H9 (cell line): ENCODE results near the gene NCDN. TPM values are rescaled to one million over a fixed set of nuclear protein-coding genes. Genes with fewer than 3 reads are reported as not detected.

Experiments used
- DNase-seq: peaks from one replicate; pipeline ENCODE4 v3.0.0-alpha.2; 2017
- H2AFZ ChIP-seq: one replicate; pipeline ENCODE4 v1.6.1; 2013; ENCODE audit warnings: mild to moderate bottlenecking, low read length, control low read depth, moderate library complexity
- H2AK5ac ChIP-seq: 2 replicates; pipeline ENCODE4 v1.6.1; 2013; ENCODE audit warnings: low read length, control low read depth, mixed read lengths; ENCODE audit not compliant: insufficient read length
- H2BK120ac ChIP-seq: one replicate; pipeline ENCODE4 v1.6.1; 2013; ENCODE audit warnings: low read depth, mild to moderate bottlenecking, low read length, control low read depth, inconsistent platforms; ENCODE audit not compliant: poor library complexity, severe bottlenecking
- H2BK12ac ChIP-seq: 2 replicates; pipeline ENCODE4 v1.6.1; 2013; ENCODE audit warnings: low read length, control low read depth, mixed read lengths, low read depth; ENCODE audit not compliant: insufficient read length
- H2BK15ac ChIP-seq: 2 replicates; pipeline ENCODE4 v1.6.1; 2013; ENCODE audit warnings: low read depth, low read length, control low read depth
- H2BK20ac ChIP-seq: one replicate; pipeline ENCODE4 v1.6.1; 2013; ENCODE audit warnings: low read depth, mild to moderate bottlenecking, low read length, control low read depth, inconsistent platforms; ENCODE audit not compliant: poor library complexity, severe bottlenecking
- H2BK5ac ChIP-seq: 2 replicates; pipeline ENCODE4 v1.6.1; 2013; ENCODE audit warnings: low read length, control low read depth, mixed read lengths; ENCODE audit not compliant: insufficient read length
- H3K14ac ChIP-seq: 2 replicates; pipeline ENCODE4 v1.6.1; 2013; ENCODE audit warnings: low read length, control low read depth; ENCODE audit not compliant: insufficient read depth
- H3K18ac ChIP-seq: 2 replicates; pipeline ENCODE4 v1.6.1; 2013; ENCODE audit warnings: low read depth, mild to moderate bottlenecking, mixed read lengths, low read length, control low read depth; ENCODE audit not compliant: insufficient read length
- H3K23ac ChIP-seq: 2 replicates; pipeline ENCODE4 v1.6.1; 2013; ENCODE audit warnings: low read length, control low read depth, mixed read lengths, low read depth; ENCODE audit not compliant: insufficient read length
- H3K23me2 ChIP-seq: 2 replicates; pipeline ENCODE4 v1.6.1; 2013; ENCODE audit warnings: low read depth, mild to moderate bottlenecking, mixed read lengths, low read length, control low read depth; ENCODE audit not compliant: insufficient read length, poor library complexity, severe bottlenecking
- H3K27ac ChIP-seq: 2 replicates; pipeline ENCODE4 v1.5.1; 2013; ENCODE audit warnings: low read length, control low read depth, mixed read lengths, low read depth; ENCODE audit not compliant: insufficient read length
- H3K27me3 ChIP-seq: 2 replicates; pipeline ENCODE4 v1.6.1; 2013; ENCODE audit warnings: low read length, control low read depth, inconsistent platforms; ENCODE audit not compliant: insufficient read depth
- H3K4ac ChIP-seq: 2 replicates; pipeline ENCODE4 v1.6.1; 2013; ENCODE audit warnings: low read depth, mild to moderate bottlenecking, control low read depth, inconsistent platforms, low read length, moderate library complexity
- H3K4me1 ChIP-seq: 2 replicates; pipeline ENCODE4 v1.6.1; 2013; ENCODE audit warnings: low read length, control low read depth, inconsistent platforms; ENCODE audit not compliant: insufficient read depth
- H3K4me2 ChIP-seq: 2 replicates; pipeline ENCODE4 v1.6.1; 2013; ENCODE audit warnings: low read length, control low read depth, mixed read lengths; ENCODE audit not compliant: insufficient read length, insufficient read depth
- H3K56ac ChIP-seq: 2 replicates; pipeline ENCODE4 v1.6.1; 2013; ENCODE audit warnings: low read depth, mild to moderate bottlenecking, mixed read lengths, low read length, control low read depth; ENCODE audit not compliant: insufficient read length
- H3K79me1 ChIP-seq: 2 replicates; pipeline ENCODE4 v1.6.1; 2013; ENCODE audit warnings: low read depth, mild to moderate bottlenecking, moderate library complexity, low read length, control low read depth, inconsistent platforms; ENCODE audit not compliant: insufficient read depth, poor library complexity, severe bottlenecking
- H3K79me2 ChIP-seq: 2 replicates; pipeline ENCODE4 v1.6.1; 2013; ENCODE audit warnings: low read length, control low read depth, inconsistent platforms; ENCODE audit not compliant: insufficient read depth
- H3K9ac ChIP-seq: 2 replicates; pipeline ENCODE4 v1.6.1; 2013; ENCODE audit warnings: low read length, control low read depth, mixed read lengths; ENCODE audit not compliant: insufficient read length; ENCODE audit errors: extremely low read depth
- H3K9me3 ChIP-seq: one replicate; pipeline ENCODE4 v1.6.1; 2013; ENCODE audit warnings: low read depth, low read length, inconsistent platforms; ENCODE audit not compliant: control insufficient read depth
- H3T11ph ChIP-seq: one replicate; pipeline ENCODE4 v1.6.1; 2013; ENCODE audit warnings: mild to moderate bottlenecking, low read length, control low read depth, inconsistent platforms
- H4K20me1 ChIP-seq: one replicate; pipeline ENCODE4 v1.6.1; 2013; ENCODE audit not compliant: control insufficient read depth, insufficient read length, insufficient read depth
- H4K5ac ChIP-seq: 2 replicates; pipeline ENCODE4 v1.6.1; 2013; ENCODE audit warnings: low read depth, mild to moderate bottlenecking, mixed read lengths, low read length, control low read depth; ENCODE audit not compliant: insufficient read length
- H4K8ac ChIP-seq: replicated peaks from 2 replicates; pipeline ENCODE4 v1.6.1; 2013; ENCODE audit warnings: low read length, control low read depth, mixed read lengths, low read depth; ENCODE audit not compliant: insufficient read length
- H4K91ac ChIP-seq: 2 replicates; pipeline ENCODE4 v1.6.1; 2013; ENCODE audit warnings: low read depth, mild to moderate bottlenecking, moderate library complexity, mixed read lengths, low read length, control low read depth; ENCODE audit not compliant: insufficient read length
- H3K27ac Mint-ChIP-seq, 3 experiments: 2 replicates in 2 of 3; 3 replicates in 1 of 3; pipeline ENCODE4 v1.8.0; 2020 to 2021; ENCODE audit warnings: mixed read lengths in 3 of 3, mild to moderate bottlenecking in 1 of 3, moderate library complexity in 1 of 3
- H3K27me3 Mint-ChIP-seq: 2 replicates; pipeline ENCODE4 v1.8.0; 2021; ENCODE audit warnings: low read depth, mild to moderate bottlenecking, moderate library complexity, mixed read lengths
- H3K36me3 Mint-ChIP-seq, 3 experiments: 2 replicates in 2 of 3; 3 replicates in 1 of 3; pipeline ENCODE4 v1.8.0; 2020 to 2021; ENCODE audit warnings: low read depth in 3 of 3, mixed read lengths in 3 of 3; ENCODE audit not compliant: insufficient read depth in 1 of 3
- H3K4me1 Mint-ChIP-seq, 2 experiments: 2 replicates each; pipeline ENCODE4 v1.8.0; 2020; ENCODE audit warnings: mixed read lengths in 2 of 2
- H3K4me3 Mint-ChIP-seq, 2 experiments: 2 replicates in 1 of 2; 3 replicates in 1 of 2; pipeline ENCODE4 v1.8.0; 2020 to 2021; ENCODE audit warnings: mild to moderate bottlenecking in 2 of 2, mixed read lengths in 2 of 2, moderate library complexity in 1 of 2
- H3K9me3 Mint-ChIP-seq, 2 experiments: 2 replicates in 1 of 2; 3 replicates in 1 of 2; pipeline ENCODE4 v1.8.0; 2020; ENCODE audit warnings: mild to moderate bottlenecking in 2 of 2, mixed read lengths in 2 of 2, moderate library complexity in 1 of 2
- CTCF ChIP-seq: fragments of 200-600 bp; sonication (generic); conservative IDR thresholded peaks from 3 replicates; pipeline ENCODE4 v1.8.0; 2021; ENCODE audit warnings: antibody characterized with exemption, mild to moderate bottlenecking
- WGBS: extraction: QIAGEN DNeasy Blood & Tissue Kit; methylation state at CpG from one replicate; pipeline ENCODE4 v1.1.7; 2013; ENCODE audit warnings: missing lambda C conversion rate, low lambda C conversion rate, mixed read lengths; ENCODE audit not compliant: insufficient read length; ENCODE audit errors: extremely low coverage; 5-methylcytosine and 5-hydroxymethylcytosine counted together
- total RNA-seq: library from RNA; stranded (reverse); gene quantifications from 2 replicates; pipeline ENCODE4 v1.2.1, GENCODE V29; 2021

NCDN gene
- total RNA-seq, 1 experiment from 2014 or later = 44.2 TPM

DNA sequence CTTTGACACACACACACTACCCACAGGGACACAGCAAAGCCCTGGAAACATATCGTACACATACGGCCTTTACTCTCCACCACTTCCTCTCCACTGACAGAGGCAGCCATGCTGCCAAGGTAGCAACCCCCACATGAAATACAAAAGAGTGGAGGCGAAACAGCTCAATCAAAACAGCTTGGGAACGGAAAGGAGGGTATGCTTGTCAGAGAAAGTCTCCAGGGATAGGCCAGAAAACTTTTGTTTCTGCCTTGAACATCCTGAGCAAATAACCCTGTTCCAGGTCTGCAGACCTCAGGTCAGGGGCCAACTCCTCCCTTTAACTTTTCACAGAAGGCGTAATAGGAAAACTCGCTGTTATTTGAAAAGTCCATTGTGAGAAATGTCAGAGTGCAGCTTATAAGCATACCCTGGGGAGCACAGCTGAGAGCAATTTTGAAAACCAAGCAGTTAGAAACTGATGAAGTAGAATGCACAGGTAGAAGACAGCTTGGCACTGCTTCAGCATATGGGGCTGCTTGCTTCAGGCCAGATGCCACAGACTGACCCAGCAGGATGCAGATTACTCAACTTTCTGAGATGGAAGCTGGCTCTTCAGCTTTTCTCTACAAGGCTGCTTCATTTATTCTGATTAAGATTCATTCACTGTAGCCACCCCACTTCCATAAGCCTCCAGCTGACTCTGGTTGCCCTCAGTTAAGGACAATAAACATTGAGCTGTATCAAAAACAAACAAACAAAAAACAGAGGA is 18.4 kb upstream of the NCDN start:
- no CpG with 5 or more reads among the region's 6 CpGs for WGBS
- no peaks in the 10 kb centered on the region for H3K27me3 ChIP-seq
- H3K79me1 ChIP-seq = peaks cover 3% of the 10 kb centered on the region
- H3K27ac Mint-ChIP-seq = peak overlapping the region; percentile 17 to 61 (median 27); a peak in 4 of 7 replicates
- peaks cover 10% of the 10 kb centered on the region; the same call in 1 of the 2 replicates for H3K79me2 ChIP-seq
- no peak overlapping the region for H2BK5ac ChIP-seq
- no peak overlapping the region for H3T11ph ChIP-seq
- no peak for TF ChIP-seq CTCF
- no peak overlapping the region for H2AK5ac ChIP-seq
- no peak overlapping the region for H3K27ac ChIP-seq
- H3K4me1 ChIP-seq = peaks cover 9% of the 10 kb centered on the region; the same call in 1 of the 2 replicates
- no peak overlapping the region for H4K8ac ChIP-seq
- no peak overlapping the region for H3K4ac ChIP-seq
- peaks cover 3 to 24% (median 18%) of the 10 kb centered on the region in 3 experiments; a peak in 6 of 7 replicates for H3K36me3 Mint-ChIP-seq
- H3K4me2 ChIP-seq = no peak overlapping the region
- H2BK20ac ChIP-seq = no peak overlapping the region
- H3K14ac ChIP-seq = no peak overlapping the region
- H4K5ac ChIP-seq = no peak overlapping the region
- peaks cover 43 to 48% of the 10 kb centered on the region in 2 experiments for H3K4me1 Mint-ChIP-seq
- no peak overlapping the region for H3K56ac ChIP-seq
- H3K23me2 ChIP-seq = no peaks in the 10 kb centered on the region
- H2BK120ac ChIP-seq = no peak overlapping the region
- no peaks in the 10 kb centered on the region for H3K9me3 Mint-ChIP-seq
- H2BK12ac ChIP-seq = no peak overlapping the region
- H3K23ac ChIP-seq = no peak overlapping the region
- H3K27me3 Mint-ChIP-seq = no peaks in the 10 kb centered on the region
- H3K4me3 Mint-ChIP-seq = no peak overlapping the region
- H3K9me3 ChIP-seq = no peaks in the 10 kb centered on the region
- H3K9ac ChIP-seq = no peak overlapping the region
- no peak overlapping the region for H3K18ac ChIP-seq
- H2AFZ ChIP-seq = no peak overlapping the region
- H4K20me1 ChIP-seq = no peaks in the 10 kb centered on the region
- no peak overlapping the region for H2BK15ac ChIP-seq
- no peak for DNase-seq
- H4K91ac ChIP-seq = no peak overlapping the region
